ENCODE results near the gene POU3F2.

- TF ChIP-seq CTCF (IDR thresholded peaks at IDR 0.05) (no peak), EZH2 (IDR thresholded peaks at IDR 0.05; ENCODE audit: borderline replicate concordance, insufficient read depth, low read depth, low read length, poor library complexity, severe bottlenecking) (no peak)
Measured at GRCh38 chr6:98887650-98888049, 53.3 kb downstream of the POU3F2 start.

Measured in B cell (primary cell).